NK-92 (cell line): ENCODE results near the gene FGF8.
A peak's percentile ranks its signal among the peaks of the same experiment; 100 is the strongest.
"Not testable (repeated sequence)": the region's sequence is repeated elsewhere in the genome, so short reads cannot be mapped to it uniquely, and the experiment has no call there.

ENCODE experiments used
- DNase-seq: peaks from one replicate; lab custom pipeline; 2025; ENCODE audit not compliant: unreplicated experiment; lab: John Stamatoyannopoulos, UW

The FGF8 gene

GRCh38 chr10:101775273-101776160, at the start of gene FGF8:
Gene FGF8, minus strand, starts transcription at chr10:101776114. Its CDS starts 214 bp downstream, at chr10:101775900.
- no peak for DNase-seq

- DNase-seq = no peak
Observed at GRCh38 chr10:101824736-101825135, 48.8 kb upstream of the FGF8 start.

GRCh38 chr10:101818872-101819633, 43.1 kb upstream of the FGF8 start:
- no peak for DNase-seq

- peak; percentile 99 for DNase-seq
Observed at GRCh38 chr10:101818119-101818871, 42.4 kb upstream of the FGF8 start, which contains the start of gene OGA. Gene OGA, minus strand, starts transcription at chr10:101818444. Its CDS starts 422 bp downstream, at chr10:101818022.

GRCh38 chr10:101817337-101818118, 41.6 kb upstream of the FGF8 start:
- DNase-seq = no peak

GRCh38 chr10:101816913-101817336, 41.0 kb upstream of the FGF8 start:
- no peak for DNase-seq

- no peak for DNase-seq
Observed at GRCh38 chr10:101816376-101816775, 40.5 kb upstream of the FGF8 start.

- DNase-seq = no peak
Observed at GRCh38 chr10:101814466-101815071, 38.7 kb upstream of the FGF8 start.

GRCh38 chr10:101812606-101813005, 36.7 kb upstream of the FGF8 start:
- DNase-seq = no peak

GRCh38 chr10:101807158-101807557, 31.2 kb upstream of the FGF8 start:
- no peak for DNase-seq

- DNase-seq = no peak
Observed at GRCh38 chr10:101803511-101803910, 27.6 kb upstream of the FGF8 start.

GRCh38 chr10:101797403-101798059, 21.6 kb upstream of the FGF8 start:
- no peak for DNase-seq

GRCh38 chr10:101793526-101793925, 17.6 kb upstream of the FGF8 start:
- DNase-seq = no peak

- DNase-seq = no peak
Observed at GRCh38 chr10:101789686-101790085, 13.8 kb upstream of the FGF8 start.

GRCh38 chr10:101789231-101789630, 13.3 kb upstream of the FGF8 start:
- not testable (repeated sequence) for DNase-seq

GRCh38 chr10:101785801-101786200, 9.9 kb upstream of the FGF8 start:
- DNase-seq = no peak

- DNase-seq = no peak
Observed at GRCh38 chr10:101784558-101784957, 8.6 kb upstream of the FGF8 start.

GRCh38 chr10:101783736-101784118, 7.8 kb upstream of the FGF8 start:
- no peak for DNase-seq
